HEK293 (cell line): ENCODE data around the gene MELTF.

ENCODE experiments used
- GLIS2 ChIP-seq: fragments of 450-650 bp; formaldehyde crosslinking; IDR thresholded peaks from 2 replicates; pipeline ENCODE4 v1.5.1; 2016; ENCODE audit warnings: missing biosample characterization, missing genetic modification characterization
- MZF1 ChIP-seq: fragments of 450-650 bp; formaldehyde crosslinking; IDR thresholded peaks from 2 replicates; pipeline ENCODE4 v1.5.1; 2017; ENCODE audit warnings: missing biosample characterization, missing genetic modification characterization, borderline replicate concordance
- SETDB1 ChIP-seq: IDR thresholded peaks from one replicate; pipeline ENCODE4 v1.6.1; 2017; ENCODE audit warnings: mild to moderate bottlenecking, low read length, moderate library complexity, mixed read lengths; ENCODE audit not compliant: insufficient read length
- ZBTB21 ChIP-seq: fragments of 450-650 bp; formaldehyde crosslinking; IDR thresholded peaks from 2 replicates; pipeline ENCODE4 v1.5.1; 2017; ENCODE audit warnings: missing biosample characterization, missing genetic modification characterization
- ZBTB44 ChIP-seq: fragments of 450-650 bp; IDR thresholded peaks from 2 replicates; pipeline ENCODE4 v1.5.1; 2018; ENCODE audit warnings: missing biosample characterization, mild to moderate bottlenecking, missing genetic modification characterization
- ZNF24 ChIP-seq: fragments of 450-650 bp; formaldehyde crosslinking; IDR thresholded peaks from 2 replicates; pipeline ENCODE4 v1.5.1; 2016; ENCODE audit warnings: missing biosample characterization, missing genetic modification characterization
- ZNF248 ChIP-seq: fragments of 450-650 bp; formaldehyde crosslinking; IDR thresholded peaks from 2 replicates; pipeline ENCODE4 v1.5.1; 2017; ENCODE audit warnings: missing biosample characterization, missing genetic modification characterization
- ZNF707 ChIP-seq: fragments of 450-650 bp; formaldehyde crosslinking; IDR thresholded peaks from 2 replicates; pipeline ENCODE4 v1.5.1; 2016; ENCODE audit warnings: missing biosample characterization, missing genetic modification characterization
- ZNF830 ChIP-seq: fragments of 450-650 bp; IDR thresholded peaks from 2 replicates; pipeline ENCODE4 v1.5.0; 2018; ENCODE audit warnings: missing biosample characterization, missing genetic modification characterization, low read depth, mild to moderate bottlenecking, moderate library complexity
- TF ChIP-seq, protein P1 (sequence below): fragments of 450-650 bp; formaldehyde crosslinking; IDR thresholded peaks from 2 replicates; pipeline ENCODE4 v1.5.1; 2016; ENCODE audit warnings: missing biosample characterization, missing genetic modification characterization
- TF ChIP-seq, protein P2 (sequence below): fragments of 450-650 bp; formaldehyde crosslinking; IDR thresholded peaks from 2 replicates; pipeline ENCODE4 v1.5.1; 2017; ENCODE audit warnings: missing biosample characterization, missing genetic modification characterization
- TF ChIP-seq, protein P3 (sequence below): fragments of 450-650 bp; formaldehyde crosslinking; IDR thresholded peaks from 2 replicates; pipeline ENCODE4 v1.5.1; 2016; ENCODE audit warnings: missing biosample characterization, missing genetic modification characterization

DNA sequence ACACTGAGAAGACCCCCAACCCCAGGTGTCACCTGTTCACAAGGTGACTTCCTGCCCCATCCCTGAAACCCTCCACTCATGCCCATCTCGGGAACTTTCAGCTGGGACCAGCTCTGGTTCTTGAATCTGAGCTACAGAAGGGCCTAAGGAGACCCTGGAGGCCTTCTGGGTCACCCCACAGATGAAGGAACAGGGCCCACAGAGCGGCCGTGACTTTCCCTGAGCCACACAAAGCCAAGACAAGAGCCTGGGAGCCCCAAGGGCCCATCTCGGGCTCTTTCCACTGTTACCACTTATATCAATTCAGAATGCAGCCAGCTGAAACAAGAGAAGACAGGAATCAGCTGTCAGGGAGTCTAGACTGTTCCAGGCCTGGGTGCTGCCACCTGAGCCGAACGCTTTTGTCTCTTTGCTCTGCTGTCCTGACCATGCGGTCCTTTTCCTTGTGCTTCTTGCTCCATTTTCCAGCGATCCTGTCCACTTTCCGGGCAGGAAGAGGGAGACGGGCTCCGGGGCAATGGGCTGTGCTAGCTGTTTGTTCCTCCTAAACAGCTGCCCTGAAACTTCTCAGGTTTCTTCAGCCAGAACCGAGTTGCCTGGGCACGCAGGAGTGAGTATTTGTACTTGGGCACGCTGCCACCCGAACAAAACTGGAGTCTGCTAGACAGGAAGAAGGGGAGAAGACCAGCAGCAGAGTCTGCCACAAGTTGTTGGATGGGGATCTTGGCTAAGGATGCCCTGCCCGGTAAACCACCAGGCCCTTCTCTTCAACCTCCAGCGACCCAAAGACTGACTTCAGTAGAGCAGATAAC, 33.0 kb downstream of the MELTF start:
- no peak for TF ChIP-seq ZNF248
- TF ChIP-seq ZBTB44 (tag by site-specific recombination), result no peak
- TF ChIP-seq, protein P1, sequence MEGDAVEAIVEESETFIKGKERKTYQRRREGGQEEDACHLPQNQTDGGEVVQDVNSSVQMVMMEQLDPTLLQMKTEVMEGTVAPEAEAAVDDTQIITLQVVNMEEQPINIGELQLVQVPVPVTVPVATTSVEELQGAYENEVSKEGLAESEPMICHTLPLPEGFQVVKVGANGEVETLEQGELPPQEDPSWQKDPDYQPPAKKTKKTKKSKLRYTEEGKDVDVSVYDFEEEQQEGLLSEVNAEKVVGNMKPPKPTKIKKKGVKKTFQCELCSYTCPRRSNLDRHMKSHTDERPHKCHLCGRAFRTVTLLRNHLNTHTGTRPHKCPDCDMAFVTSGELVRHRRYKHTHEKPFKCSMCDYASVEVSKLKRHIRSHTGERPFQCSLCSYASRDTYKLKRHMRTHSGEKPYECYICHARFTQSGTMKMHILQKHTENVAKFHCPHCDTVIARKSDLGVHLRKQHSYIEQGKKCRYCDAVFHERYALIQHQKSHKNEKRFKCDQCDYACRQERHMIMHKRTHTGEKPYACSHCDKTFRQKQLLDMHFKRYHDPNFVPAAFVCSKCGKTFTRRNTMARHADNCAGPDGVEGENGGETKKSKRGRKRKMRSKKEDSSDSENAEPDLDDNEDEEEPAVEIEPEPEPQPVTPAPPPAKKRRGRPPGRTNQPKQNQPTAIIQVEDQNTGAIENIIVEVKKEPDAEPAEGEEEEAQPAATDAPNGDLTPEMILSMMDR, result no peak
- no peak for TF ChIP-seq ZBTB21 (tag by site-specific recombination)
- TF ChIP-seq ZNF830 (tag by site-specific recombination), result no peak
- TF ChIP-seq GLIS2 (tag by site-specific recombination), result no peak
- no peak for TF ChIP-seq ZNF24
- TF ChIP-seq, protein P2, sequence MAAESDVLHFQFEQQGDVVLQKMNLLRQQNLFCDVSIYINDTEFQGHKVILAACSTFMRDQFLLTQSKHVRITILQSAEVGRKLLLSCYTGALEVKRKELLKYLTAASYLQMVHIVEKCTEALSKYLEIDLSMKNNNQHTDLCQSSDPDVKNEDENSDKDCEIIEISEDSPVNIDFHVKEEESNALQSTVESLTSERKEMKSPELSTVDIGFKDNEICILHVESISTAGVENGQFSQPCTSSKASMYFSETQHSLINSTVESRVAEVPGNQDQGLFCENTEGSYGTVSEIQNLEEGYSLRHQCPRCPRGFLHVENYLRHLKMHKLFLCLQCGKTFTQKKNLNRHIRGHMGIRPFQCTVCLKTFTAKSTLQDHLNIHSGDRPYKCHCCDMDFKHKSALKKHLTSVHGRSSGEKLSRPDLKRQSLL (tag by site-specific recombination), result no peak
- no peak for TF ChIP-seq ZNF707 (tag by site-specific recombination)
- TF ChIP-seq MZF1 (tag by site-specific recombination), result no peak
- TF ChIP-seq, protein P3, sequence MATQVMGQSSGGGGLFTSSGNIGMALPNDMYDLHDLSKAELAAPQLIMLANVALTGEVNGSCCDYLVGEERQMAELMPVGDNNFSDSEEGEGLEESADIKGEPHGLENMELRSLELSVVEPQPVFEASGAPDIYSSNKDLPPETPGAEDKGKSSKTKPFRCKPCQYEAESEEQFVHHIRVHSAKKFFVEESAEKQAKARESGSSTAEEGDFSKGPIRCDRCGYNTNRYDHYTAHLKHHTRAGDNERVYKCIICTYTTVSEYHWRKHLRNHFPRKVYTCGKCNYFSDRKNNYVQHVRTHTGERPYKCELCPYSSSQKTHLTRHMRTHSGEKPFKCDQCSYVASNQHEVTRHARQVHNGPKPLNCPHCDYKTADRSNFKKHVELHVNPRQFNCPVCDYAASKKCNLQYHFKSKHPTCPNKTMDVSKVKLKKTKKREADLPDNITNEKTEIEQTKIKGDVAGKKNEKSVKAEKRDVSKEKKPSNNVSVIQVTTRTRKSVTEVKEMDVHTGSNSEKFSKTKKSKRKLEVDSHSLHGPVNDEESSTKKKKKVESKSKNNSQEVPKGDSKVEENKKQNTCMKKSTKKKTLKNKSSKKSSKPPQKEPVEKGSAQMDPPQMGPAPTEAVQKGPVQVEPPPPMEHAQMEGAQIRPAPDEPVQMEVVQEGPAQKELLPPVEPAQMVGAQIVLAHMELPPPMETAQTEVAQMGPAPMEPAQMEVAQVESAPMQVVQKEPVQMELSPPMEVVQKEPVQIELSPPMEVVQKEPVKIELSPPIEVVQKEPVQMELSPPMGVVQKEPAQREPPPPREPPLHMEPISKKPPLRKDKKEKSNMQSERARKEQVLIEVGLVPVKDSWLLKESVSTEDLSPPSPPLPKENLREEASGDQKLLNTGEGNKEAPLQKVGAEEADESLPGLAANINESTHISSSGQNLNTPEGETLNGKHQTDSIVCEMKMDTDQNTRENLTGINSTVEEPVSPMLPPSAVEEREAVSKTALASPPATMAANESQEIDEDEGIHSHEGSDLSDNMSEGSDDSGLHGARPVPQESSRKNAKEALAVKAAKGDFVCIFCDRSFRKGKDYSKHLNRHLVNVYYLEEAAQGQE, result no peak
- no peak for TF ChIP-seq SETDB1
